Transverse colon (tissue), 4 donors: ENCODE data around the gene HRH2. TPM values are rescaled to one million over a fixed set of nuclear protein-coding genes. Genes with fewer than 3 reads are reported as not detected.
"Not testable (repeated sequence)": the region's sequence is repeated elsewhere in the genome, so short reads cannot be mapped to it uniquely, and the experiment has no call there.

Source experiments
- DNase-seq: peaks from one replicate; pipeline ENCODE4 v3.0.0-alpha.2; 2019
- H3K27ac ChIP-seq, 4 donors: fragments of 200-600 bp; sonication (generic); 2 replicates each; pipeline ENCODE4 v1.5.1; 2016 to 2018; ENCODE audit warnings: inconsistent platforms in 4 of 4
- H3K27me3 ChIP-seq: fragments of 200-600 bp; sonication (generic); 2 replicates; pipeline ENCODE4 v1.5.1; 2017; ENCODE audit warnings: inconsistent platforms
- H3K36me3 ChIP-seq, 4 donors: fragments of 200-600 bp; sonication (generic); 2 replicates each; pipeline ENCODE4 v1.5.1; 2017 to 2019; ENCODE audit warnings: inconsistent platforms in 4 of 4
- H3K4me1 ChIP-seq, 4 donors: fragments of 200-600 bp; sonication (generic); 2 replicates each; pipeline ENCODE4 v1.5.1; 2017 to 2020; ENCODE audit warnings: inconsistent platforms in 4 of 4
- H3K4me3 ChIP-seq, 4 donors: fragments of 200-600 bp; sonication (generic); 1 replicate in 1 of 4; 2 replicates in 3 of 4; pipeline versions ENCODE4 v1.5.1 to v1.6.1; 2017 to 2019; ENCODE audit warnings: inconsistent platforms in 4 of 4
- H3K9me3 ChIP-seq, 2 donors: fragments of 200-600 bp; sonication (generic); 2 replicates each; pipeline ENCODE4 v1.5.1; 2017 to 2019; ENCODE audit warnings: inconsistent platforms in 2 of 2
- CTCF ChIP-seq, 5 experiments: fragments of 200-600 bp in 3 of 5; fragments of 450-650 bp in 2 of 5; sonication (generic) in 3 of 5; IDR thresholded peaks; 1 replicate in 2 of 5; 2 replicates in 3 of 5; pipeline ENCODE4 v1.5.1; 2016 to 2017; ENCODE audit warnings: antibody characterized with exemption in 5 of 5, inconsistent platforms in 3 of 5, mild to moderate bottlenecking in 2 of 5, moderate library complexity in 1 of 5
- EP300 ChIP-seq: sonication (generic); formaldehyde crosslinking; IDR thresholded peaks from one replicate; pipeline ENCODE4 v1.6.1; 2017; ENCODE audit warnings: antibody characterized with exemption, low read depth
- POLR2A ChIP-seq: fragments of 450-650 bp; IDR thresholded peaks from one replicate; pipeline ENCODE4 v1.6.1; 2016; ENCODE audit warnings: antibody characterized with exemption, mild to moderate bottlenecking, moderate library complexity
- POLR2AphosphoS5 ChIP-seq, 3 donors: sonication (generic); formaldehyde crosslinking; IDR thresholded peaks; one replicate each; pipeline ENCODE4 v1.6.1; 2016; ENCODE audit warnings: antibody characterized with exemption in 3 of 3
- WGBS, 2 donors: methylation state at CpG; one replicate each; pipeline ENCODE4 v1.1.5; 2018; ENCODE audit warnings: low coverage in 1 of 2; 5-methylcytosine and 5-hydroxymethylcytosine counted together
- in situ Hi-C, 4 donors: fragments of 200-750 bp; cut with MboI; loops; one replicate each; pipeline versions ENCODE4 v1.15.0 to v1.15.1; 2017; ENCODE audit warnings: low sequenced_read_pairs in 3 of 4, low pct_ligation_motif_present in 1 of 4, low pct_unique_long_range_greater_than_20kb in 1 of 4
- intact Hi-C: fragments of 100-400 bp; cut with DNase I; formaldehyde crosslinking; loops from one replicate; pipeline ENCODE4 v1.15.1; 2023; ENCODE audit warnings: low total_unique reads
- small RNA-seq, 4 donors: library from RNA; depleted of rRNA; stranded (forward); fragments of <200 nt; gene quantifications; one replicate each; pipeline ENCODE3, GENCODE V24; 2016
- total RNA-seq, 4 donors: library from RNA; depleted of rRNA; stranded (reverse); fragments of >200 nt; gene quantifications; one replicate each; pipeline ENCODE4 v1.1.0, GENCODE V29; 2016

The HRH2 gene
- total RNA-seq, 4 donors from 2014 or later = 0.20 to 1.5 (median 0.74) TPM

- intact Hi-C loops (no loop called here), in situ Hi-C loops (no loop called here)
- TF ChIP-seq CTCF (IDR thresholded peaks at IDR 0.05) (no peak), EP300 (no peak), POLR2A (no peak), POLR2AphosphoS5 (IDR thresholded peaks at IDR 0.05) (no peak)
- H3K27ac ChIP-seq = no peak overlapping the region
- H3K27me3 ChIP-seq = peaks cover 5% of the 10 kb centered on the region
- 78 to 90% methylated on average over 1 to 5 of the region's 5 CpGs for WGBS, 2 donors
- H3K4me3 ChIP-seq = no peak overlapping the region
- H3K36me3 ChIP-seq = no peaks in the 10 kb centered on the region
- DNase-seq = no peak
- H3K4me1 ChIP-seq = no peaks in the 10 kb centered on the region
- no peaks in the 10 kb centered on the region for H3K9me3 ChIP-seq
Observed at GRCh38 chr5:175751369-175751768, 93.5 kb downstream of the HRH2 start.

- H3K4me3 ChIP-seq = no peak overlapping the region
- in situ Hi-C loops (no loop called here), intact Hi-C loops (no loop called here)
- no peak for DNase-seq
- no peaks in the 10 kb centered on the region for H3K4me1 ChIP-seq
- 61 to 63% methylated on average over 7 to 10 of the region's 10 CpGs for WGBS, 2 donors
- H3K27ac ChIP-seq = no peak overlapping the region
- no peaks in the 10 kb centered on the region for H3K36me3 ChIP-seq
- no peaks in the 10 kb centered on the region for H3K9me3 ChIP-seq
- TF ChIP-seq POLR2A (no peak), CTCF (IDR thresholded peaks at IDR 0.05) (no peak)
- H3K27me3 ChIP-seq = peaks cover 5% of the 10 kb centered on the region
Observed at GRCh38 chr5:175752826-175753535, 95.1 kb downstream of the HRH2 start.

GRCh38 chr5:175753536-175754402, 95.9 kb downstream of the HRH2 start:
- 68 to 78% methylated on average over 9 to 19 of the region's 19 CpGs for WGBS, 2 donors
- Histone ChIP-seq H3K27me3 (peaks cover 5% of the 10 kb centered on the region), H3K9me3 (no peaks in the 10 kb centered on the region), H3K36me3 (no peaks in the 10 kb centered on the region), H3K27ac (no peak overlapping the region), H3K4me3 (no peak overlapping the region), H3K4me1 (no peaks in the 10 kb centered on the region)
- in situ Hi-C loops (no loop called here), intact Hi-C loops (no loop called here)
- DNase-seq = no peak
- TF ChIP-seq POLR2AphosphoS5 (IDR thresholded peaks at IDR 0.05) (no peak), POLR2A (no peak)

GRCh38 chr5:175759991-175760390, 102.1 kb downstream of the HRH2 start:
- H3K27ac ChIP-seq, H3K4me1 ChIP-seq, DNase-seq, intact Hi-C loops, in situ Hi-C loops, H3K9me3 ChIP-seq, H3K36me3 ChIP-seq, H3K4me3 ChIP-seq, H3K27me3 ChIP-seq: not testable (repeated sequence)
- WGBS, 2 donors = 60 to 83% methylated on average over 1 of the region's 1 CpG

Small RNA genes within 50 kb of the gene (small RNA-seq; reads per million reads assigned to genes)
- gene RN7SKP148 = 0 reads per million in 4 donors
- gene RNU6-226P = 0 reads per million in 4 donors

Other genes starting within 250 kb of the HRH2 start
- under 1 TPM in 1 of 4 donors, not detected in 3; 0.16 TPM for gene DRD1, start 213.9 kb upstream of the HRH2 start, total RNA-seq
- gene SFXN1, start 179.5 kb upstream of the HRH2 start, total RNA-seq = 100 to 1,000 TPM in 2 of 4 donors, 10 to 100 TPM in 2; 15.7 to 192 (median 93.4) TPM
- gene CPLX2, start 213.5 kb downstream of the HRH2 start, total RNA-seq = 10 to 100 TPM in 1 of 4 donors, 1 to 10 TPM in 2, not detected in 1; 1.1 to 31.0 (median 2.5) TPM